Endometrial microvascular endothelial cells (primary cell): Measurements from ENCODE around the gene PRKAR1B. TPM values are rescaled to one million over a fixed set of nuclear protein-coding genes. Genes with fewer than 3 reads are reported as not detected.

Source experiments
- in situ Hi-C: cut with HindIII; loops from 2 replicates; pipeline ENCODE4 v1.10.0; 2017; ENCODE audit warnings: low sequenced_read_pairs, low pct_unique_long_range_greater_than_20kb; ENCODE audit errors: inconsistent ontology term
- total RNA-seq: library from RNA; depleted of rRNA; stranded (reverse); fragments of >200 nt; gene quantifications from one replicate; pipeline ENCODE4 v1.2.3, GENCODE V29; 2015; ENCODE audit errors: inconsistent ontology term

The PRKAR1B gene
- total RNA-seq, 1 donor from 2014 or later: 17.2 TPM

GRCh38 chr7:532379-533143 lies 194.5 kb downstream of the PRKAR1B start:
- in situ Hi-C loops: no loop called here

- in situ Hi-C loops: no loop called here
Observed at GRCh38 chr7:531777-532176, 195.3 kb downstream of the PRKAR1B start.

- in situ Hi-C loops: no loop called here
Observed at GRCh38 chr7:528451-528850, 198.6 kb downstream of the PRKAR1B start.

GRCh38 chr7:527723-528122 lies 199.4 kb downstream of the PRKAR1B start:
- in situ Hi-C loops: no loop called here

GRCh38 chr7:526460-527034 lies 200.5 kb downstream of the PRKAR1B start:
- in situ Hi-C loops: no loop called here

GRCh38 chr7:525740-526139 lies 201.3 kb downstream of the PRKAR1B start:
- in situ Hi-C loops: no loop called here

GRCh38 chr7:524800-525199 lies 202.3 kb downstream of the PRKAR1B start:
- in situ Hi-C loops: no loop called here

- in situ Hi-C loops: no loop called here
Observed at GRCh38 chr7:523347-524336, 203.4 kb downstream of the PRKAR1B start.

- in situ Hi-C loops: no loop called here
Observed at GRCh38 chr7:522951-523314, 204.1 kb downstream of the PRKAR1B start.

GRCh38 chr7:522071-522950 lies 204.8 kb downstream of the PRKAR1B start:
- in situ Hi-C loops: no loop called here

- in situ Hi-C loops: no loop called here
Observed at GRCh38 chr7:521221-522070, 205.6 kb downstream of the PRKAR1B start.

GRCh38 chr7:520503-521161 lies 206.4 kb downstream of the PRKAR1B start:
- in situ Hi-C loops: no loop called here

GRCh38 chr7:519484-520390 lies 207.3 kb downstream of the PRKAR1B start, which contains the start of gene PDGFA:
Gene PDGFA, minus strand, starts transcription at chr7:519846. Its CDS starts 845 bp downstream, at chr7:519001.
- in situ Hi-C loops: no loop called here

- in situ Hi-C loops: no loop called here
Observed at GRCh38 chr7:518630-519483, 208.2 kb downstream of the PRKAR1B start.

GRCh38 chr7:517774-518629 lies 209.1 kb downstream of the PRKAR1B start:
- in situ Hi-C loops: no loop called here
